ENCODE measurements around the gene FNTB.

- TF ChIP-seq, protein P1, sequence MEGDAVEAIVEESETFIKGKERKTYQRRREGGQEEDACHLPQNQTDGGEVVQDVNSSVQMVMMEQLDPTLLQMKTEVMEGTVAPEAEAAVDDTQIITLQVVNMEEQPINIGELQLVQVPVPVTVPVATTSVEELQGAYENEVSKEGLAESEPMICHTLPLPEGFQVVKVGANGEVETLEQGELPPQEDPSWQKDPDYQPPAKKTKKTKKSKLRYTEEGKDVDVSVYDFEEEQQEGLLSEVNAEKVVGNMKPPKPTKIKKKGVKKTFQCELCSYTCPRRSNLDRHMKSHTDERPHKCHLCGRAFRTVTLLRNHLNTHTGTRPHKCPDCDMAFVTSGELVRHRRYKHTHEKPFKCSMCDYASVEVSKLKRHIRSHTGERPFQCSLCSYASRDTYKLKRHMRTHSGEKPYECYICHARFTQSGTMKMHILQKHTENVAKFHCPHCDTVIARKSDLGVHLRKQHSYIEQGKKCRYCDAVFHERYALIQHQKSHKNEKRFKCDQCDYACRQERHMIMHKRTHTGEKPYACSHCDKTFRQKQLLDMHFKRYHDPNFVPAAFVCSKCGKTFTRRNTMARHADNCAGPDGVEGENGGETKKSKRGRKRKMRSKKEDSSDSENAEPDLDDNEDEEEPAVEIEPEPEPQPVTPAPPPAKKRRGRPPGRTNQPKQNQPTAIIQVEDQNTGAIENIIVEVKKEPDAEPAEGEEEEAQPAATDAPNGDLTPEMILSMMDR (IDR thresholded peaks at IDR 0.05): no peak
- no peak for TF ChIP-seq EZH2 (IDR thresholded peaks at IDR 0.05; ENCODE audit: borderline replicate concordance, insufficient read depth, low read depth, low read length, poor library complexity, severe bottlenecking)
Observed at GRCh38 chr14:65015391-65015790, 28.7 kb downstream of the FNTB start.
